GM10266 (cell line): ENCODE data around the gene OR2D3.
"Not testable (repeated sequence)": the region's sequence is repeated elsewhere in the genome, so short reads cannot be mapped to it uniquely, and the experiment has no call there.

Source experiments
- DNase-seq: peaks from one replicate; pipeline ENCODE4 v3.0.0; 2012; ENCODE audit errors: extremely low spot score
- TF ChIP-seq, protein P1 (sequence below): IDR thresholded peaks from 2 replicates; pipeline ENCODE4 v1.5.1; 2012; ENCODE audit warnings: mild to moderate bottlenecking, low read depth; ENCODE audit not compliant: control insufficient read depth, insufficient read depth; ENCODE audit errors: missing control alignments

Gene OR2D3

GRCh38 chr11:6889835-6890234 is 31.0 kb upstream of the OR2D3 start:
- TF ChIP-seq, protein P1, sequence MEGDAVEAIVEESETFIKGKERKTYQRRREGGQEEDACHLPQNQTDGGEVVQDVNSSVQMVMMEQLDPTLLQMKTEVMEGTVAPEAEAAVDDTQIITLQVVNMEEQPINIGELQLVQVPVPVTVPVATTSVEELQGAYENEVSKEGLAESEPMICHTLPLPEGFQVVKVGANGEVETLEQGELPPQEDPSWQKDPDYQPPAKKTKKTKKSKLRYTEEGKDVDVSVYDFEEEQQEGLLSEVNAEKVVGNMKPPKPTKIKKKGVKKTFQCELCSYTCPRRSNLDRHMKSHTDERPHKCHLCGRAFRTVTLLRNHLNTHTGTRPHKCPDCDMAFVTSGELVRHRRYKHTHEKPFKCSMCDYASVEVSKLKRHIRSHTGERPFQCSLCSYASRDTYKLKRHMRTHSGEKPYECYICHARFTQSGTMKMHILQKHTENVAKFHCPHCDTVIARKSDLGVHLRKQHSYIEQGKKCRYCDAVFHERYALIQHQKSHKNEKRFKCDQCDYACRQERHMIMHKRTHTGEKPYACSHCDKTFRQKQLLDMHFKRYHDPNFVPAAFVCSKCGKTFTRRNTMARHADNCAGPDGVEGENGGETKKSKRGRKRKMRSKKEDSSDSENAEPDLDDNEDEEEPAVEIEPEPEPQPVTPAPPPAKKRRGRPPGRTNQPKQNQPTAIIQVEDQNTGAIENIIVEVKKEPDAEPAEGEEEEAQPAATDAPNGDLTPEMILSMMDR: no peak
- DNase-seq: no peak

DNA sequence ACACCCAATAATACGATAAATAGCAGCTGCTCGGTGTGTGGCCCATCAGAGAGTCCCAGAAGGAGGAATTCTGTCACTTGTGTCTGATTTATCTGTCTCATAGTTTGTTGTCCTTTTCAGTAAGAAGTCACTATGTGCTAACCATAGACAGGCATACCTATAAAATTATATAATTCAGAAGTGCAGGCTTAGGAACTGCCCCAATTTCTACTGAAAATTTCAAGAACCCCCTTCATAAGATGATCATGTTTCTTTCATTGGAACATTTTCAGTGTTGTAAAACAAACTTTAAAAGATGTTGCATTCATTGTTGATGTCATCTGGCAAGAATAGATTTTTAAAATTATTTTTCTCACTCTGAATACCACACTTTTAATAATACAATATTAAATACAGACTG is 28.4 kb upstream of the OR2D3 start, which contains the start of gene OR2D2:
Gene OR2D2, minus strand, starts transcription at position 101 of the 400 bp plus-strand sequence. Its CDS starts 0 bp downstream, at position 101.
- TF ChIP-seq, protein P1: no peak
- no peak for DNase-seq

DNA sequence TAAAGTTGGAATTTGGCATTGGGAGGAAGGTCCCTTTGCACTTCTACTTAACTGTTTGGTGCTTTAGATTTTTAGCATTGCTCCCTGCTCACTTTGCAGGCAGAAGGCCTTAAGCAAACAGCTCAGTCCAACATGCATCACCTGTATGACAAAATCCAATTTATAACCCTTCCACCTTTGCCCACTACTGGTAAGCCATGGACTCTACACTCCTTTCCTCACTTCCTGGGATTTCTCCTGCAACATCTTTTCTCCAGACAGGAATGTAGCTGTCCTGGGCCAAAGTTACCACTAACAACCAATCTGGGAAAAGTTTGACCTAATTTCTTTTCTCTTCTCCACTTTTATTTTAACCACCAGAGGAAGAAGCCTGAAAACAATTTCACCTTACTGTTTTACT is 26.7 kb upstream of the OR2D3 start:
- DNase-seq: no peak
- TF ChIP-seq, protein P1: no peak

- TF ChIP-seq, protein P1: no peak
- DNase-seq: peak; percentile 21
Measured at GRCh38 chr11:6895010-6895409, 25.8 kb upstream of the OR2D3 start.

DNA sequence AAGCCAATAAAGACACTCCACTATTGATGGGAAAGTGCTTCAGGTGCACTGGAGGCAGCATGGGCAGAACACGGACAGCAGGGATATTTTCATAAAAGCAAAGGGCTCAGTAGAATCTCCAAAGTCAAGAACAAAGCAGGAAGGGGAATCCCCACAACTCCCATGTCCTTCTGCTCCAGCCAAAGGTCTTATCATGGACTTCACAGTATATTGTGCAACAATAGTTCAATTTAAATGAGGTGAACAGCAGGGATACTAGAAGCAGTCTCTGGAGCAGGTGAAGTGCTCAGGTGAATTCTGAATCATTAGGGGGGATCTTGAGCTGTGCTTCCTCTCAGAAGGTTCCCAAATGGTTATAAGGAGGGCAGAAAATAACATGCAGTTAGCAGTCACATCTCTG is 21.9 kb upstream of the OR2D3 start:
- TF ChIP-seq, protein P1: no peak
- no peak for DNase-seq

DNA sequence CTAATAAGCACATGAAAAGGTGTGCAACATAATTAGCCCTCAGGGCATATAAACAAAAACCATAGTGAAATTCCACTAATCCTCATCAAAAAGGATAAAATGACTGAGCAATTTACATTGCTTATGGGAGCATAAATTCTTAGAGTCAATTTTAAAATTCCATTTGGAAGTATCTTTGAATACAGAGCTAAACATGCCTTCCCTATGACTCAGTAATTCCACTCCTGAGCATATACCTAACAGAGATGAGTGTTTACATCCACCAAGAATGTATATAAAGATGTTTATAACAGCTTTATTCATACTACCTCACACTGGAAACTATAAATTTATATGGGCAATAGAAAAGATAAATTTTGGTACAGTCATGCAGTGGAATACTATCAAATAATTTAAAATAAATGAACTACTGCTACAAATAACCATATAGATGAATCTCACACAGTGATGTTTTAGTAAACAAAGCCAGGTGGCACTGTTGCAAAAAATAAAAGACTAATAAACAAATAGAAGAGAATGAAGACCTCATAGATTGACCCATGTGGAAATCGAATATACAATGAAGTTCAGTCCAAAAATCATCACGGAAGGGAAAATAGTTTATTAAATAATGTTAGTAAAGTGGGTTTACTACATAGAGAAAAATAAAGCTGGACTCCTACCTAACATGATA is 20.3 kb upstream of the OR2D3 start:
- no peak for DNase-seq
- TF ChIP-seq, protein P1: peak; percentile 7

DNA sequence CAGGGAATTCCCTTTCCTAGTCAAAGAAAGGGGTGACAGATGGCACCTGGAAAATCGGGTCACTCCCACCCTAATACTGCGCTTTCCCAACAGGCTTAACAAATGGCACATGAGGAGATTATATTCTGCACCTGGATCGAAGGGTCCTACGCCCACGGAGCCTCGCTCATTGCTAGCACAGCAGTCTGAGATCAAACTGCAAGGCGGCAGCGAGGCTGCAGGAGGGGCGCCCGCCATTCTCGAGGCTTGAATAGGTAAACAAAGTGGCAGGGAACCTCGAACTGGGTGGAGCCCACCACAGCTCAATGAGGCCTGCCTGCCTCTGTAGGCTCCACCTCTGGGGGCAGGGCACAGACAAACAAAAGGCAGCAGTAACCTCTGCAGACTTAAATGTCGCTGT is 16.0 kb upstream of the OR2D3 start:
- DNase-seq: not testable (repeated sequence)

GRCh38 chr11:6911378-6911777 is 9.4 kb upstream of the OR2D3 start:
- TF ChIP-seq, protein P1: no peak
- DNase-seq: no peak
